ENCODE measurements around the gene FAXDC2.

FAXDC2 gene

GRCh38 chr5:154793599-154794524 lies 56.5 kb downstream of the FAXDC2 start:
- no peak for DNase-seq

DNA sequence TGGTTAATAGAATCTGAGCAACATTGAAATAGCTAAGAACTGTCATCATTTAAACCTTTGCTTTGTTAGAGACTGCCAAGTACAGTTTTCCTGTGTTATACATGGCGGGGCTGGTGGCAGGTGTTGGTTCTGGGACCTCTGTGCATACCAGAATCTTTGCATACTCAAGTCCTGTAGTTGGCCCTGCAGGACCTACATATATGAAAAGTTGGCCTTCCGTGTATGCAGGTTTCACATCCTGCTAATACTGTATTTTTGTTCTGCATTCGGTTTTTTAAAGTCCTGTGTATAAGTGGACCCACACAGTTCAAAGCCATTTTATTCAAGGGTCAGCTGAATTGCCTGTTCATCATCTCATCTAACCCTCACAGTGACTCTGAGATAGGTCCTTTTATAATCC lies 58.9 kb downstream of the FAXDC2 start:
- no peak for DNase-seq

DNA sequence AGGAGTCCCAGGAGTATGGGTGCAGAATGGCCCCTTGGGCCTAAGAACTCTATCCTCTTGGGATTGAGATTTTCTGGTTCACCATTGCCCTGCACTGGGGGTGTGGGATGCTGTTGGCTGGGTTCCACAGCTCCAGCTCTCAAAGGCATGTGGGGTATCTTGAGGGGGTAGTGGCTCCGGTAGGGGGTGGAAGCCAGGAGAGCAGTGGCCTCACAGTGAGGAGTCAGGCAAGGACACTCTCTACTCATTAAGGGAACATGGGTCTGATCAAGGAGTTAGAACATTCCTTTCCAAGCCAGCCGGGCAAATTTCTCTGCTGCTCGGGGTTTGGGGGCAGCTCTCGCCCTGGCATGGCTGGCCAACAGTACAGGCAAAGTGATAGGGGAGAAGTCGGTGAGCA lies 62.2 kb downstream of the FAXDC2 start:
- DNase-seq, result no peak

DNA sequence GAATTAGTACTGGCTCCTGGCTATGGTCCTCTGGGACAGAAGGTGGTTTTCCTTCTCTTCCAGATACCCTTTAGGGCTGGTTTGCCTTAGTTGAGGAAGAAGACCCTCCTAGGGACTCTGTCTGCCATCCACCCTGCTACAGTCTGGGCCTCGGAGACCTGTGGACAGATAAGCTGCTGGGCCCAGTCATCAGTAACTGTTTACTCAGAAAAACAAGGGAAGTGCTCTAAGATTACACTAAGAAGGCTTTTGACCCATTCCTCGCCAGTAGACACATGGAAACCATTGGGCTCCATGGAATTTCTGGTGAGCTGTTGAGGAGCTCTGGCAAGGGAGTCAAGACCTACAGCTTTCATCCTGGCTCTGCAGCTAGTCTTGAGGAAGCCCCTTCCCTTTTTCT lies 64.0 kb downstream of the FAXDC2 start:
- DNase-seq, result no peak

- no peak for DNase-seq
These were observed 65.5 kb downstream of the FAXDC2 start for GRCh38 chr5:154784856-154785255.

- no peak for DNase-seq
These were observed 66.5 kb downstream of the FAXDC2 start for GRCh38 chr5:154783774-154784460.

DNA sequence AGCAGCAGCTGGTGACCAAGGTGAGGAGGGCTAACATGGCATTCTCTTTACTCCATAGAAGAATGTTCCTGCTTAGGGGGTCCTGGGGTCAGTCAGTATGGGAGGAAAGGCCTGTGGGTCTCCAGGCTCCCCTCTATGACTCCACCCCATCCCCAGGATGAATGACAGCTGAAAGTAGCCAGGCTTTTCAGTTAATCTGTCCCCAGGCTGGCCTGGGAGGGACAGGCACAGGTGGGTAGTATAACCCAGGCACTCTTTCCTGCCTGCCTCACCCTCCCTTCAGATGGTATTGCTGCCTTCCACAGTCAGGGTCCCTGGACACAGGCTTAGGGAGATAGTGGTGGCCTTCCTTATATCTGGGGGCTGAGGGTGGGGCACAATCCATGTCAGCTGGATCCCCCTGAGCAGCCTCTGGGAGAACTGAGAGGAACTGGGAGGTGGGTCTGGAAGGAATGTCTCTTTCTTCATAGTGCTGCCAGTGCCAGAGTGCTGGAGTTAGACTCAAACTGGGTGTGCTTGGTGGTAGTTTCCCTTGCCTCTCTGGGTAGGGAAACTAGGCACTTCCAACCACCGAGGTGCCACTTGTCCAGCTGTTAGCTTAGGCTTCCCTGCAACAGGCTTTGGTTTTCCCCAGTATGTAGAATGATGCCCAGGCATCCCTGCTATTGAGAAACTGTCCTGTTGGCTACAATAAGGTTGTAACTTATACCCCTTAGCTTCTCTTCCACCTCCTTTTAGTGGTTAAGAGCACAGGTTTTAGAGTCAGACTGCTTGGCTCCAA lies 67.4 kb downstream of the FAXDC2 start:
- DNase-seq, result no peak

- no peak for DNase-seq
These were observed 68.1 kb downstream of the FAXDC2 start for GRCh38 chr5:154782326-154782725.

- no peak for DNase-seq
These were observed 70.3 kb downstream of the FAXDC2 start for GRCh38 chr5:154780128-154780527.

GRCh38 chr5:154779105-154779504 lies 71.3 kb downstream of the FAXDC2 start:
- no peak for DNase-seq

GRCh38 chr5:154778534-154778933 lies 71.9 kb downstream of the FAXDC2 start:
- no peak for DNase-seq

DNA sequence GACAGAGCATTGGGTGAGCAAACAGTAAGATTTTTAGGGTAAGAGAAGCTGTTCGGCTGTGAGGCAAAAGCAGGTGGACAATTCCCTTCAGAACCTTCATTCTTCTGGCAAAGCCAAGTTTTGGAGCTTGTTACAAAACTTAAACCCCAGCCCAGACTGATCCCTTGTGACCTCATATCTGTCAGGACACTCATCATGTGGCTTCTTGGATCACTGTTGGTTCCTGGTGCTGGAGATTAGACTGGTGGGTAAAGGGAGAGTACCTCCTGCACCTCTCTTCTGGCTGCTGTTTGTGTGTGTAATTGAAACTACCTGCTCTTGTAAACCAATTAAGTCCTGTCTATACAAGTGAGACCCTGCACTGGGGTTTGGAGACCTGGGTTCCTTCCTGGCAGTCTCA lies 74.2 kb downstream of the FAXDC2 start:
- DNase-seq, result no peak

GRCh38 chr5:154773326-154773725 lies 77.1 kb downstream of the FAXDC2 start:
- DNase-seq, result no peak

GRCh38 chr5:154771383-154771901 lies 79.0 kb downstream of the FAXDC2 start:
- no peak for DNase-seq

GRCh38 chr5:154770111-154770510 lies 80.3 kb downstream of the FAXDC2 start:
- no peak for DNase-seq
